ENCODE data around the gene SPIB.

The SPIB gene

DNA sequence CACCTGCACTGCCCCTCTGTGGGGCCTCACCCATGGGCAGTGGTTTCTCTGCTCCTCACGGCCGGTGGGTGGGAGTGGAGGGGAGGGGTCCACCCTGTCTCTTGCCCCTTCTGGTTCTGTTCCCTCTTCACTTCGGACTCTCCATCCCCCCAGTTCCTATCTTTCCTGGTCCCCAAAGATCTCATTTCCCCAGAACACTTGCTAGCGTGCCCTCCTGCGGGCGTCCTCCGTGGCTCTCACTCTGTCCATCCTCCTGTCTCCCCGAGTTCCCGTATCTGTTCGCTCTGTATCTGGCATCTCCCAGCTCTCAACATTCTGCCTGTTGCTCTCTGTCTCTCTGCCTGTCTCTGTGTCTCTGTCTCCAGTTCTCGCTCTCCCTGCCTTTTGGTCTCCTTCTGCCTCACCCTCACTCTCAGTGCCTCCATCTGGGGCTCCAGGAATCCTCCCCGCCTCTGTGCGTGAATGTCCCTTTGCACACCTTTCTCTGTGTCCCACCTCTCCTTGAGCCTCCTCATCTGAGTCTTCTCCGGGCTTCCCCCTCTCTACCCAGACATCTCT is 363 bp downstream of the SPIB start:
- Histone ChIP-seq H3K27ac (ENCODE audit: insufficient read depth, low read length, poor library complexity, severe bottlenecking) (no peak overlapping the region), H3K27me3 (replicated peaks; ENCODE audit: control insufficient read depth, insufficient read depth, low read length, poor library complexity, severe bottlenecking) (peaks cover 8% of the 10 kb centered on the region), H3K4me3 (ENCODE audit: insufficient read depth, low read depth, low read length, poor library complexity, severe bottlenecking) (no peak overlapping the region), H3K4me1 (ENCODE audit: control insufficient read depth, insufficient read depth, low read length, poor library complexity, severe bottlenecking) (no peaks in the 10 kb centered on the region), H3K9me3 (ENCODE audit: control insufficient read depth, low read length) (no peaks in the 10 kb centered on the region), H3K36me3 (ENCODE audit: control insufficient read depth, insufficient read depth, low read length) (no peaks in the 10 kb centered on the region)
- DNase-seq = no peak

DNA sequence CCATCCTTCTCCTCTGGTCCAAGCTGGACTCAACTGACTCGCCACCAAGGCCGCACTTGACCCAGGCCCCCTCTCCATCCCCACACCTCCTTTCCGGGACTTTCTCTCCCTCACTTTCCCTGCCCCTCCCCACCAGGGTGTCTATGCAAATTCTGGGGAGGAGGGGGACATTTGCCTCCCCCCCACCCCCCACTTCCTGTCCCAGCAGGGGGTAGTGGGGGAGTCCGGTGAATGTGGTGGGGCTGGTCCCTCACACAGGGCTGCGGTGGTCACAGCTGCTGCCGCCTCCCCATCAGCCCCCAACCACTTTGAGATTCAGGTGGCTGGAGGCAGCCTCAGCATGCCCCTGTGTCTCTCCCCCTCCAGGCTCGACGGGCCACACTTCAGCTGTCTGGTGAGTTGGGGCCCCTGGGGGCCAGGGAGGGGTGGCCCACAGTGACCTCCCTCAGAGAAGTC is 870 bp downstream of the SPIB start:
- no peak overlapping the region for H3K4me3 ChIP-seq (ENCODE audit: insufficient read depth, low read depth, low read length, poor library complexity, severe bottlenecking)
- no peaks in the 10 kb centered on the region for H3K4me1 ChIP-seq (ENCODE audit: control insufficient read depth, insufficient read depth, low read length, poor library complexity, severe bottlenecking)
- no peaks in the 10 kb centered on the region for H3K9me3 ChIP-seq (ENCODE audit: control insufficient read depth, low read length)
- peaks cover 8% of the 10 kb centered on the region for H3K27me3 ChIP-seq (replicated peaks; ENCODE audit: control insufficient read depth, insufficient read depth, low read length, poor library complexity, severe bottlenecking)
- no peaks in the 10 kb centered on the region for H3K36me3 ChIP-seq (ENCODE audit: control insufficient read depth, insufficient read depth, low read length)
- DNase-seq = no peak
- H3K27ac ChIP-seq (ENCODE audit: insufficient read depth, low read length, poor library complexity, severe bottlenecking) = no peak overlapping the region

DNA sequence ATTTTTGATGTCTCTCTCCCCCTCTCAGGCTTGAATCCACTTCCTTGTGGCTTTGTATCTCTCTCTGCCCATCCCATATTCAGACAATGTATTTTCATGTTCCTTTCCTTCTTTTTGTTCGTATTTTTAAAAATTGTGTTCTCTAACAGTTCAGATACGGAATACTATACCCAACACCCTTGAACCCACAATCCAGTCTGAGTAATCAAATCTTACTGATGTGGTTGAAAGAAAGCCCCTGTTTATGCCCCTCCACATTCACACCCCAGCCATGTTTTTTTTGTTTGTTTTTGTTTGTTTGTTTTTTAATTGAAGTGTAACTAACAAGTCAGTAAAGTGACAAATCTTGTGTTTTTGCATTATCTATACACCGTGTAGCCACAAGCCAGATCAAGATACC is 1.4 kb downstream of the SPIB start:
- H3K4me1 ChIP-seq (ENCODE audit: control insufficient read depth, insufficient read depth, low read length, poor library complexity, severe bottlenecking) = no peaks in the 10 kb centered on the region
- peaks cover 8% of the 10 kb centered on the region for H3K27me3 ChIP-seq (replicated peaks; ENCODE audit: control insufficient read depth, insufficient read depth, low read length, poor library complexity, severe bottlenecking)
- H3K27ac ChIP-seq (ENCODE audit: insufficient read depth, low read length, poor library complexity, severe bottlenecking) = no peak overlapping the region
- H3K9me3 ChIP-seq (ENCODE audit: control insufficient read depth, low read length) = no peaks in the 10 kb centered on the region
- DNase-seq = no peak
- H3K4me3 ChIP-seq (ENCODE audit: insufficient read depth, low read depth, low read length, poor library complexity, severe bottlenecking) = no peak overlapping the region
- H3K36me3 ChIP-seq (ENCODE audit: control insufficient read depth, insufficient read depth, low read length) = no peaks in the 10 kb centered on the region

DNA sequence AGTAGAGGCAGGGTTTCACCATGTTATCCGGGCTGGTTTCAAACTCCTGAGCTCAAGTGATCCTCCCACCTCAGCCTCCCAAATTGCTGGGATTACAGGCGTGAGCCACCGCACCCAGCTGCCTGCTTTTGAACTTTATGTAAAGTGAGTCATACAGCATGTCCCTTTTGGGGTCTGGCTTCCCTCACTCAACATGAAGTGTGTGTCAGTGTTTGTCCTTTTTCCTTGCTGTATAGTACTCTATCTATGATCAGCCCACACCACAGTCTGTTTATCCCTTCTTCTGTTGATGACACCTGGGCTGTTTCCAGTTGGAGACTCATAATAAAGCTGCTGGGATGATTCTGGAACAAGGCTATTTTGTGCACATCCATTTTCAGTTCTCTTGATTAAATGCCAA is 2.1 kb downstream of the SPIB start:
- H3K27me3 ChIP-seq (replicated peaks; ENCODE audit: control insufficient read depth, insufficient read depth, low read length, poor library complexity, severe bottlenecking) = peaks cover 8% of the 10 kb centered on the region
- no peak for DNase-seq

DNA sequence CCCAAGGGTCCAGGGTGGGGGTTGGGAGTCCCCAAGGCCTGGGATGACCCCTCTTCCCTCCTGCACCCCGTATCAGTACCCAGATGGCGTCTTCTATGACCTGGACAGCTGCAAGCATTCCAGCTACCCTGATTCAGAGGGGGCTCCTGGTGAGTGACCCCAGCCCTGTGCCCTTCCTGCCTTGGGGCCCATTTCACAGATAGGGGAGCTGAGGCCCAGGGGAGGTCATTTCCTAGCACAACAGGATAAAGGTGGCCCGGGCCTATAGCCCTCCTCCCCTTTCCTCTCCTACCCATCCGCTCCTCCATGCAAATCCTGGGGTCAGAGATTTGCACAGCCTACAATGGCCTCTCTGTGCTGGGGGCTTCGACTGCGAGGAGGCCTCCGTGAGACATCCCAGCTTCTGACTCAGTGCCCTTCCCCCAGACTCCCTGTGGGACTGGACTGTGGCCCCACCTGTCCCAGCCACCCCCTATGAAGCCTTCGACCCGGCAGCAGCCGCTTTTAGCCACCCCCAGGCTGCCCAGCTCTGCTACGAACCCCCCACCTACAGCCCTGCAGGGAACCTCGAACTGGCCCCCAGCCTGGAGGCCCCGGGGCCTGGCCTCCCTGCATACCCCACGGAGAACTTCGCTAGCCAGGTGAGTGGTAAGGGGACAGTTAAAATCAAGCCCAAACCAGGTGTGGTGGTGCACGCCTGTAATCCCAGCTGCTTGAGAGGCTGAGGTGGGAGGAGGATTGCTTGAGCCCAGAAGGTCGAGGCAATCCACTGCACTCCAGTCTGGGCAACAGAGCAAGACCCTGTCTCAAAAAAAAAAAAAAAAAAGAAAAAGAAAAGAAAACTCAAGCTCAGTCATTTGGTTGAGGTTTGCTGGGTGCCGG is 3.9 kb downstream of the SPIB start:
- Histone ChIP-seq H3K4me1 (ENCODE audit: control insufficient read depth, insufficient read depth, low read length, poor library complexity, severe bottlenecking) (no peaks in the 10 kb centered on the region), H3K27ac (ENCODE audit: insufficient read depth, low read length, poor library complexity, severe bottlenecking) (no peak overlapping the region), H3K4me3 (ENCODE audit: insufficient read depth, low read depth, low read length, poor library complexity, severe bottlenecking) (no peak overlapping the region), H3K9me3 (ENCODE audit: control insufficient read depth, low read length) (no peaks in the 10 kb centered on the region), H3K27me3 (replicated peaks; ENCODE audit: control insufficient read depth, insufficient read depth, low read length, poor library complexity, severe bottlenecking) (peaks cover 8% of the 10 kb centered on the region), H3K36me3 (ENCODE audit: control insufficient read depth, insufficient read depth, low read length) (no peaks in the 10 kb centered on the region)
- no peak for DNase-seq

More for the DNA sequence above, 2.1 kb downstream of the SPIB start:
- H3K9me3 ChIP-seq (ENCODE audit: control insufficient read depth, low read length) = no peaks in the 10 kb centered on the region
- no peak overlapping the region for H3K4me3 ChIP-seq (ENCODE audit: insufficient read depth, low read depth, low read length, poor library complexity, severe bottlenecking)
- H3K4me1 ChIP-seq (ENCODE audit: control insufficient read depth, insufficient read depth, low read length, poor library complexity, severe bottlenecking) = no peaks in the 10 kb centered on the region
- H3K36me3 ChIP-seq (ENCODE audit: control insufficient read depth, insufficient read depth, low read length) = no peaks in the 10 kb centered on the region
- no peak overlapping the region for H3K27ac ChIP-seq (ENCODE audit: insufficient read depth, low read length, poor library complexity, severe bottlenecking)

DNA sequence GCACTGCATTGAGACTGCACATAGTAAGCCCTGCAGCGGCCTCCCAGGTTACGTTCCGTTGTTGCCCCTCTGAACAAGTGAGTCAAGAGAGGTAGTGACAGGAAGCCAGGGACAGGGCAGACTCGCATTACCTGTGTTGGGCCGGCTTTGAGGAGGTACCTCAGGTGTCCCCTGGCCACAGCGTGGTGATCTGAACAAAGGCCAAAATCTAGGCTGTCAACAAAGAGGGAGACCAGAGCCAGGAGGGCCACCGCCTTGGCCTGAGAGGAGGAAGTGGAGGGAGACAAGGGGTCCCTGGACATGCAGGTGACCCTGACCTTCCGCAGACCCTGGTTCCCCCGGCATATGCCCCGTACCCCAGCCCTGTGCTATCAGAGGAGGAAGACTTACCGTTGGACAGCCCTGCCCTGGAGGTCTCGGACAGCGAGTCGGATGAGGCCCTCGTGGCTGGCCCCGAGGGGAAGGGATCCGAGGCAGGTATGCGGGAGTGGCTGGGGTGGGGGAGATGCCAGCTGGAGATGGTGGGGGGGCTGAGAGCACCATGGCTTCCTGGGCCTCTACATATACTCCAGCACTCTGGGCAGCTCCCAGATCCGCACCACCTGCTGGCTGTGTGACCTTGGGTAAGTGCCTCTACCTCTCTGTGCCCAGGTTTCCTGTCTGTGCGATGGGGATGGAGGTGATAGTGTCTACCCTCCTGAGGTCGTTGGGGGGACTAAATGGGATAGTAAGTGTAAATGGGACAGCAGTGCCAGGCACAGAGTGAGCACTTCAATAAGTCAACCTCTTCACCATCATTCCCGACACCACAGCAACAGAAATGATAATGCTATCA is 4.8 kb downstream of the SPIB start:
- Histone ChIP-seq H3K4me3 (ENCODE audit: insufficient read depth, low read depth, low read length, poor library complexity, severe bottlenecking) (no peak overlapping the region), H3K36me3 (ENCODE audit: control insufficient read depth, insufficient read depth, low read length) (no peaks in the 10 kb centered on the region), H3K9me3 (ENCODE audit: control insufficient read depth, low read length) (no peaks in the 10 kb centered on the region), H3K27me3 (replicated peaks; ENCODE audit: control insufficient read depth, insufficient read depth, low read length, poor library complexity, severe bottlenecking) (peaks cover 7% of the 10 kb centered on the region), H3K4me1 (ENCODE audit: control insufficient read depth, insufficient read depth, low read length, poor library complexity, severe bottlenecking) (no peaks in the 10 kb centered on the region), H3K27ac (ENCODE audit: insufficient read depth, low read length, poor library complexity, severe bottlenecking) (no peak overlapping the region)
- DNase-seq = no peak

DNA sequence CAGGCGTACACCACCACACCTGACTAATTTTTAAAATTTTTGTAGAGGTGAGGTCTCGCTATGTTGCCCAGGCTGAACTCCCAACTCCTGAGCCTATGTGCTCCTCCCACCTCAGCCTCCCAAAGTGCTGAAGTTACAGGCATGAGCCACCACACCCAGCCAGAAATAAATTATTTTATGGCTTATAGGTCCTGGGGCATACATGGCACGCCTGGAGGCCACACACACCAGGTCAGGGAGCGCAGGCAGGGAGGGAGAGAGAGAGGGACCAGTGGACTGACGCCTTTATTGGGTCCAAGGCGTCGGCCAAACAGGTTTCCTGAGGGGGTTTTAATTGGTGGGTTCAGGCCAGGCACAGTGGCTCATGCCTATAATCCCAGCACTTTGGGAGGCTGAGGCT is 6.8 kb downstream of the SPIB start:
- no peak for DNase-seq
- H3K36me3 ChIP-seq (ENCODE audit: control insufficient read depth, insufficient read depth, low read length) = no peaks in the 10 kb centered on the region
- no peaks in the 10 kb centered on the region for H3K9me3 ChIP-seq (ENCODE audit: control insufficient read depth, low read length)
- H3K4me1 ChIP-seq (ENCODE audit: control insufficient read depth, insufficient read depth, low read length, poor library complexity, severe bottlenecking) = no peaks in the 10 kb centered on the region
- no peaks in the 10 kb centered on the region for H3K27me3 ChIP-seq (replicated peaks; ENCODE audit: control insufficient read depth, insufficient read depth, low read length, poor library complexity, severe bottlenecking)
- H3K27ac ChIP-seq (ENCODE audit: insufficient read depth, low read length, poor library complexity, severe bottlenecking) = no peak overlapping the region
- no peak overlapping the region for H3K4me3 ChIP-seq (ENCODE audit: insufficient read depth, low read depth, low read length, poor library complexity, severe bottlenecking)

DNA sequence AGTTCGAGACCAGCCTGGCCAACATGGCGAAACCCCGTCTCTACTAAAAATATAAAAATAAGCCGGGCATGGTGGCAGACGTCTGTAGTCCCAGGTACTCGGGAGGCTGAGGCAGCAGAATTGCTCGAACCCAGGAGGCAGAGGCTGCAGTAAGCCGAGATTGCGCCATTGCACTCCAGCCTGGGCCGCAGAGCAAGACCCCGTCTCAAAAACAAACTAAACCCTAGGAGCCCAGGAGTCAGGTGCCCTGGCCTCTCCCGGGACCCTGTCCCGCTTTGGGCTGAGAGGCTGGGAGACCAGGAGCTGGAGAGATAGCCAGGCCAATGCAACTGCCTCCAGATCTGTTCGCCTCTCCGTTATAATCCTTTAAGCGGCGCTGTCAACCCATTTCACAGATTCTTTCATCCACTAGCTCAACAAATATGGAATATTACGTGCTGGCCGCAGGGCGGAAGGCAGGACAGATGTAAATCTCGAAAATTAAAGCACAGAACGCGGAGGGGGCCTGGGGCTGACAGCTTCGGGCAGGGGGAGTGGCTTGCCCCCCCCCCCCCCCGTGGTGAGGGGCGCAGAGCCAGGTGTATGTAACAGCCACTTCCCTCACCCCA is 8.7 kb downstream of the SPIB start:
- no peak overlapping the region for H3K27ac ChIP-seq (ENCODE audit: insufficient read depth, low read length, poor library complexity, severe bottlenecking)
- H3K9me3 ChIP-seq (ENCODE audit: control insufficient read depth, low read length) = no peaks in the 10 kb centered on the region
- peaks cover 10% of the 10 kb centered on the region for H3K4me1 ChIP-seq (ENCODE audit: control insufficient read depth, insufficient read depth, low read length, poor library complexity, severe bottlenecking)
- H3K4me3 ChIP-seq (ENCODE audit: insufficient read depth, low read depth, low read length, poor library complexity, severe bottlenecking) = peak overlapping the region; percentile 16
- DNase-seq = no peak
- peaks cover 3% of the 10 kb centered on the region for H3K27me3 ChIP-seq (replicated peaks; ENCODE audit: control insufficient read depth, insufficient read depth, low read length, poor library complexity, severe bottlenecking)
- H3K36me3 ChIP-seq (ENCODE audit: control insufficient read depth, insufficient read depth, low read length) = no peaks in the 10 kb centered on the region

DNA sequence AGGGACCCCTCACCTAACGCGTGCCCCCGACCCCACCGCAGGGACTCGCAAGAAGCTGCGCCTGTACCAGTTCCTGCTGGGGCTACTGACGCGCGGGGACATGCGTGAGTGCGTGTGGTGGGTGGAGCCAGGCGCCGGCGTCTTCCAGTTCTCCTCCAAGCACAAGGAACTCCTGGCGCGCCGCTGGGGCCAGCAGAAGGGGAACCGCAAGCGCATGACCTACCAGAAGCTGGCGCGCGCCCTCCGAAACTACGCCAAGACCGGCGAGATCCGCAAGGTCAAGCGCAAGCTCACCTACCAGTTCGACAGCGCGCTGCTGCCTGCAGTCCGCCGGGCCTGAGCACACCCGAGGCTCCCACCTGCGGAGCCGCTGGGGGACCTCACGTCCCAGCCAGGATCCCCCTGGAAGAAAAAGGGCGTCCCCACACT is 9.3 kb downstream of the SPIB start:
- H3K27me3 ChIP-seq (replicated peaks; ENCODE audit: control insufficient read depth, insufficient read depth, low read length, poor library complexity, severe bottlenecking) = peaks cover 8% of the 10 kb centered on the region
- peaks cover 13% of the 10 kb centered on the region for H3K4me1 ChIP-seq (ENCODE audit: control insufficient read depth, insufficient read depth, low read length, poor library complexity, severe bottlenecking)
- H3K9me3 ChIP-seq (ENCODE audit: control insufficient read depth, low read length) = no peaks in the 10 kb centered on the region
- DNase-seq = no peak
- H3K4me3 ChIP-seq (ENCODE audit: insufficient read depth, low read depth, low read length, poor library complexity, severe bottlenecking) = peak overlapping the region; percentile 16
- H3K36me3 ChIP-seq (ENCODE audit: control insufficient read depth, insufficient read depth, low read length) = no peaks in the 10 kb centered on the region
- H3K27ac ChIP-seq (ENCODE audit: insufficient read depth, low read length, poor library complexity, severe bottlenecking) = no peak overlapping the region

All from effector memory CD4-positive, alpha-beta T cell (primary cell).